ENCODE measurements around the gene HERPUD2. TPM values are rescaled to one million over a fixed set of nuclear protein-coding genes. Genes with fewer than 3 reads are reported as not detected.

Gene HERPUD2
- total RNA-seq, 2 experiments from 2014 or later, result 24.9 to 25.0 TPM

- POLR2A ChIA-PET, result interaction anchor here (0.9 to 2.6 kb wide), 12 partner anchors 9 to 118 kb away, joined by 3 to 21 read pairs (median 5); partner anchors contain the start of genes HERPUD2 and SEPTIN7
- ATAC-seq (peak; percentile 71), DNase-seq (peak; percentile 73)
- Mint-ChIP-seq H3K9me3 (peaks cover 7% of the 10 kb centered on the region), H3K27ac (peak overlapping the region; percentile 84), H3K36me3 (ENCODE audit: low read depth) (no peaks in the 10 kb centered on the region), H3K27me3 (no peaks in the 10 kb centered on the region), H3K4me3 (no peak overlapping the region), H3K4me1 (ENCODE audit: low read depth) (peaks cover 58% of the 10 kb centered on the region)
- TF ChIP-seq CTCF (IDR thresholded peaks at IDR 0.05), result no peak
- CTCF ChIA-PET, result interaction anchor here (1.3 to 7.8 kb wide), 7 partner anchors 11 to 79 kb away, joined by 3 to 49 read pairs (median 4); partner anchors contain the start of genes HERPUD2 and SEPTIN7
- intact Hi-C loops (cut with micrococcal nuclease), result no loop called here
Measured at GRCh38 chr7:35722054-35722849, 27.3 kb upstream of the HERPUD2 start.

DNA sequence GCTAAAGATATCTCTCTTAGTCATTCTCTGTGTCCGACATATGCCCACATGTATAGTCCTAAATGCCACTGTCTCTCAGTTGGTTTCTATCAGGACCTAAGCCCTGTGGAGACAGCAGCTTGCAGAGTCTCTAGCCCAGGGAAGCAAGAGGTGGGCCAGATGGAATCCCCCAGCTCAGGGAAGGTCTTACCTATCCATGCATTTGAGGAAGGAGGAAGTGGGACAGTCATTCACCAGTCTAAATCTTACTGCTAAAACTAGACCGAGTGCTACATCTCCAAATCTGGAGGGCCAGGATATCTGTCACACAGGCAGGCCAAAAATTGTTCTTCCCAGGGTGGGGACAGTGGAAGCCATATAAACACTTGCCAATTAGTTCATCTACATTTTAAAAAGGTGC, 26.4 kb upstream of the HERPUD2 start:
- intact Hi-C loops (cut with micrococcal nuclease), result no loop called here
- POLR2A ChIA-PET, result no interaction called here
- no peaks in the 10 kb centered on the region for H3K36me3 Mint-ChIP-seq (ENCODE audit: low read depth)
- CTCF ChIA-PET, result interaction anchor here (0.6 to 1.9 kb wide), 3 partner anchors 9 to 185 kb away, joined by 3 to 4 read pairs (median 4); no protein-coding TSS in a partner anchor
- H3K4me1 Mint-ChIP-seq (ENCODE audit: low read depth), result peaks cover 51% of the 10 kb centered on the region
- peaks cover 7% of the 10 kb centered on the region for H3K9me3 Mint-ChIP-seq
- H3K27me3 Mint-ChIP-seq, result no peaks in the 10 kb centered on the region
- no peak overlapping the region for H3K4me3 Mint-ChIP-seq
- no peak for ATAC-seq
- TF ChIP-seq CTCF (IDR thresholded peaks at IDR 0.05), result no peak
- DNase-seq, result no peak
- no peak overlapping the region for H3K27ac Mint-ChIP-seq

- Mint-ChIP-seq H3K9me3 (peaks cover 7% of the 10 kb centered on the region), H3K4me3 (no peak overlapping the region), H3K27ac (no peak overlapping the region), H3K4me1 (ENCODE audit: low read depth) (peaks cover 49% of the 10 kb centered on the region), H3K36me3 (ENCODE audit: low read depth) (no peaks in the 10 kb centered on the region), H3K27me3 (no peaks in the 10 kb centered on the region)
- CTCF ChIA-PET, result interaction anchor here (0.6 to 1.9 kb wide), 3 partner anchors 9 to 186 kb away, joined by 3 to 4 read pairs (median 4); no protein-coding TSS in a partner anchor
- intact Hi-C loops (cut with micrococcal nuclease), result no loop called here
- POLR2A ChIA-PET, result no interaction called here
- TF ChIP-seq CTCF (IDR thresholded peaks at IDR 0.05), result no peak
- DNase-seq (no peak), ATAC-seq (no peak)
Measured at GRCh38 chr7:35720849-35721248, 25.9 kb upstream of the HERPUD2 start.

DNA sequence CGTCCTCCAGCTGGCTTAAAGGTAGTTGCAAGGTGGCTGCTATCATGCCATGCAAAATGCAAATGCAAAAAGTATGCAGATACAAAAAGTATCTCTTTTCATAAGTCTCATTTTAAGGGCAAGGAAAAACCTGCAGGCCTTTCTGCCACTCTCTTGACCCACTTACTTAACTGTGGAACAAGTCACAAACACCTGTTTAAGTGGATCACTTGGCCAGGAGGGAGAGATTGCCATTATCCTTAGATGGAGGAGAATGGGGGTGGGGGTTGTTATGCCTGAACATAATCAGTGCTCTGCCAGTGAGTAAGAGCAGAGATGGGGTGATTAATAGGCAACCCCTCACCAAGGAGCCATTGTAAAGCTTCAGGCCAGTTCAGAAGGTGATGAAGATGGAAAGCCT, 25.1 kb upstream of the HERPUD2 start:
- Mint-ChIP-seq H3K9me3 (peaks cover 7% of the 10 kb centered on the region), H3K4me3 (no peak overlapping the region), H3K27me3 (no peaks in the 10 kb centered on the region), H3K36me3 (ENCODE audit: low read depth) (no peaks in the 10 kb centered on the region), H3K4me1 (ENCODE audit: low read depth) (peaks cover 44% of the 10 kb centered on the region), H3K27ac (no peak overlapping the region)
- ATAC-seq (no peak), DNase-seq (no peak)
- intact Hi-C loops (cut with micrococcal nuclease), result no loop called here
- CTCF ChIA-PET, result interaction anchor here (1.6 to 1.9 kb wide), 2 partner anchors 8 to 187 kb away, joined by 4 read pairs; no protein-coding TSS in a partner anchor
- TF ChIP-seq CTCF (IDR thresholded peaks at IDR 0.05), result no peak
- POLR2A ChIA-PET, result interaction anchor here (0.7 kb wide), 1 partner anchor 112 kb away, joined by 4 read pairs; no protein-coding TSS in a partner anchor

DNA sequence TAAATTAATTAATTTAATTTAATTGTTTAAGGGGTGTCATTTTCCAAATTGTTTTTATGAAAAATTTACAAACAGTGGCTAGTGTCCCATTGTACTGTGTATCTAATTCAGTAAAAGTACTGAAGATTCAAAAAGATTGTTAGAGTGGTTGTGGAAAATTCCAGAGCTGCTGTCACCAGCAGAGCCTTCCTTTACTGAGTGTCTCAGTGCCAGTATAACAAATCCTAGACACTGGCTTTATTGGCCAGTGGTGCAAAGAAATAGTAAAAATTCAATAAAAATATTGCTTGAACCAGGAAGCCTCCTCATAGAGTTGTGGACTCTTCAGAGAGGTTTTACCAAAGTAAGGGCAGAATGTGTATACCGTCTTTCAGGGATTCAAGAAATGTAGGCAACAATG, 23.1 kb upstream of the HERPUD2 start:
- peaks cover 27% of the 10 kb centered on the region for H3K4me1 Mint-ChIP-seq (ENCODE audit: low read depth)

More for the DNA sequence above, 23.1 kb upstream of the HERPUD2 start:
- no peak for ATAC-seq
- H3K9me3 Mint-ChIP-seq, result peaks cover 2% of the 10 kb centered on the region
- POLR2A ChIA-PET, result no interaction called here
- CTCF ChIA-PET, result interaction anchor here (0.9 to 1.3 kb wide), 2 partner anchors 8 to 83 kb away, joined by 3 to 5 read pairs; partner anchors contain the start of gene SEPTIN7
- no peak overlapping the region for H3K27ac Mint-ChIP-seq
- no peak for DNase-seq
- H3K4me3 Mint-ChIP-seq, result no peak overlapping the region
- intact Hi-C loops (cut with micrococcal nuclease), result no loop called here
- no peaks in the 10 kb centered on the region for H3K27me3 Mint-ChIP-seq
- H3K36me3 Mint-ChIP-seq (ENCODE audit: low read depth), result no peaks in the 10 kb centered on the region
- TF ChIP-seq CTCF (IDR thresholded peaks at IDR 0.05), result no peak

All from activated CD8-positive, alpha-beta T cell treated with anti-CD3 and anti-CD28 coated beads for 36 hours (primary cell).